ENCODE measurements around the gene RNF111. TPM values are rescaled to one million over a fixed set of nuclear protein-coding genes. Genes with fewer than 3 reads are reported as not detected.

The RNF111 gene
- total RNA-seq, 1 donor from 2014 or later: 55.8 TPM

- H3K4me3 Mint-ChIP-seq: no peak overlapping the region
- no peak overlapping the region for H3K27ac Mint-ChIP-seq
- ATAC-seq (ENCODE audit: low read depth) (no peak), DNase-seq (no peak)
- ChIA-PET CTCF (no interaction called here), POLR2A (no interaction called here)
- intact Hi-C loops (cut with micrococcal nuclease): no loop called here
- H3K4me1 Mint-ChIP-seq: peaks cover 11% of the 10 kb centered on the region
- no peak for TF ChIP-seq CTCF (IDR thresholded peaks at IDR 0.05)
- H3K27me3 Mint-ChIP-seq: no peaks in the 10 kb centered on the region
- H3K36me3 Mint-ChIP-seq (ENCODE audit: low read depth): peaks cover 38% of the 10 kb centered on the region
- H3K9me3 Mint-ChIP-seq: no peaks in the 10 kb centered on the region
Observed at GRCh38 chr15:59048897-59049296, 61.4 kb downstream of the RNF111 start.

GRCh38 chr15:59051873-59052861, 64.7 kb downstream of the RNF111 start:
- ATAC-seq (ENCODE audit: low read depth): no peak
- peaks cover 11% of the 10 kb centered on the region for H3K4me1 Mint-ChIP-seq
- POLR2A ChIA-PET: interaction anchor here (1.0 kb wide), 1 partner anchor 63 kb away, joined by 4 read pairs; no protein-coding TSS in a partner anchor
- H3K9me3 Mint-ChIP-seq: no peaks in the 10 kb centered on the region
- TF ChIP-seq CTCF (IDR thresholded peaks at IDR 0.05): no peak
- peak overlapping the region; percentile 50 for H3K27ac Mint-ChIP-seq
- no peak overlapping the region for H3K4me3 Mint-ChIP-seq
- no peak for DNase-seq
- CTCF ChIA-PET: interaction anchor here (1.1 kb wide), 1 partner anchor 95 kb away, joined by 6 read pairs; no protein-coding TSS in a partner anchor
- peaks cover 59% of the 10 kb centered on the region for H3K36me3 Mint-ChIP-seq (ENCODE audit: low read depth)
- intact Hi-C loops (cut with micrococcal nuclease): loop anchor here (1.0 kb wide), 1 partner anchor 72 kb away; no protein-coding TSS in a partner anchor
- no peaks in the 10 kb centered on the region for H3K27me3 Mint-ChIP-seq

DNA sequence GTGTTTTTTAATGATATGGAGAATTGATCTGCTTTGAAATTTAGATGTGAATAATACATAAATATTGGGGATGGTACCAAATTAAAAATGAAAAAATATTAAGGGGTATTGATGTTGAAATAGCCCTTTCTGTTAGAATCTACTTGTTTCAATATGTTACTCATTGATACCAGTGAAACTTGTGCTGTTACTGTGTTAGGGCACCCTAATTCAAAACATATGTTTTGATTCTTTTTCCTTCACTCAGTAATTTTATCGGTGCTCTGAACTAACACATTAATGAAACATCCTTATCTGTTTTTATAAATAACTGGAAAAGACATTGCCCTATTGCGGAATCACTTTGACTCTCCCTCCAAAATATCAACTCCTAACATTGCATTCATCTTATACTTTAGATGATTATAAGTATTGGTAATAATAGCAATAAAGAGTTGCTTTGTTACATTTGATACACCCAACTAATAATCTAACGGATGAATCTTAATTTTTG, 65.5 kb downstream of the RNF111 start:
- no peak overlapping the region for H3K27ac Mint-ChIP-seq

GRCh38 chr15:59053482-59053881, 66.0 kb downstream of the RNF111 start:
- peaks cover 14% of the 10 kb centered on the region for H3K4me1 Mint-ChIP-seq
- intact Hi-C loops (cut with micrococcal nuclease): no loop called here
- ChIA-PET CTCF (no interaction called here), POLR2A (interaction anchor here (0.5 to 0.7 kb wide), 2 partner anchors 9 to 53 kb away, joined by 3 read pairs; no protein-coding TSS in a partner anchor)
- no peaks in the 10 kb centered on the region for H3K27me3 Mint-ChIP-seq
- no peak overlapping the region for H3K4me3 Mint-ChIP-seq
- TF ChIP-seq CTCF (IDR thresholded peaks at IDR 0.05): no peak
- peaks cover 65% of the 10 kb centered on the region for H3K36me3 Mint-ChIP-seq (ENCODE audit: low read depth)
- DNase-seq: no peak
- no peaks in the 10 kb centered on the region for H3K9me3 Mint-ChIP-seq
- H3K27ac Mint-ChIP-seq: no peak overlapping the region
- ATAC-seq (ENCODE audit: low read depth): no peak

More for the DNA sequence above, 65.5 kb downstream of the RNF111 start:
- Mint-ChIP-seq H3K27me3 (no peaks in the 10 kb centered on the region), H3K4me3 (no peak overlapping the region), H3K36me3 (ENCODE audit: low read depth) (peaks cover 64% of the 10 kb centered on the region), H3K4me1 (peaks cover 11% of the 10 kb centered on the region), H3K9me3 (no peaks in the 10 kb centered on the region)
- POLR2A ChIA-PET: no interaction called here
- DNase-seq (no peak), ATAC-seq (ENCODE audit: low read depth) (no peak)
- no peak for TF ChIP-seq CTCF (IDR thresholded peaks at IDR 0.05)
- CTCF ChIA-PET: no interaction called here
- intact Hi-C loops (cut with micrococcal nuclease): loop anchor here (1.0 kb wide), 1 partner anchor 73 kb away; no protein-coding TSS in a partner anchor

GRCh38 chr15:59059076-59059597, 71.7 kb downstream of the RNF111 start:
- no peak overlapping the region for H3K27ac Mint-ChIP-seq
- intact Hi-C loops (cut with micrococcal nuclease): loop anchor here (5.0 kb wide), 2 partner anchors 38 to 102 kb away; no protein-coding TSS in a partner anchor
- TF ChIP-seq CTCF (IDR thresholded peaks at IDR 0.05): no peak
- DNase-seq: no peak
- ChIA-PET POLR2A (no interaction called here), CTCF (interaction anchor here (0.7 to 1.1 kb wide), 2 partner anchors 102 to 442 kb away, joined by 3 read pairs; no protein-coding TSS in a partner anchor)
- H3K4me3 Mint-ChIP-seq: no peak overlapping the region
- H3K9me3 Mint-ChIP-seq: no peaks in the 10 kb centered on the region
- ATAC-seq (ENCODE audit: low read depth): no peak
- no peaks in the 10 kb centered on the region for H3K27me3 Mint-ChIP-seq
- H3K4me1 Mint-ChIP-seq: peaks cover 18% of the 10 kb centered on the region
- H3K36me3 Mint-ChIP-seq (ENCODE audit: low read depth): peaks cover 80% of the 10 kb centered on the region

Data from activated B cell treated with CpG ODN at 0.5 μM for 24 hours (primary cell).